ENCODE data around the gene ZNF417.

DNA sequence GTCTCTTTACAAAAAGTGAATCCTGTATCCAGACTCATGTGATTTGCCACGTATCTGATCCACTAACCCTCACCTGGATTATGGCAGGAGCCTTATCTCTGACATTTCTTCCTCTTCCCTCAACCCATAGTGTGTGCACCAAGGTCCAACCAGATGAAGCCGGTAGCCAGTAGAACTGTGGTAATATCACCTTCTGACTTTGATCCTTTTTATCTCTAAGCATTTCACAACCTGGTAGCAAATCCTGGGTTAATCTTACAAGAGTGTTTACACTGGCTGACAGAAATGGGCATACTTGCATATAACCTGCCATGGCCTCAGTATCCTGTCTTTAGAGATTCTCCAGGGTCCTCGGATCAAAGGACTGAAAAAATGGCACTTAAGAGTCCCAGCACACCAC, 1.9 kb downstream of the ZNF417 start:
- TF ChIP-seq, protein P1, sequence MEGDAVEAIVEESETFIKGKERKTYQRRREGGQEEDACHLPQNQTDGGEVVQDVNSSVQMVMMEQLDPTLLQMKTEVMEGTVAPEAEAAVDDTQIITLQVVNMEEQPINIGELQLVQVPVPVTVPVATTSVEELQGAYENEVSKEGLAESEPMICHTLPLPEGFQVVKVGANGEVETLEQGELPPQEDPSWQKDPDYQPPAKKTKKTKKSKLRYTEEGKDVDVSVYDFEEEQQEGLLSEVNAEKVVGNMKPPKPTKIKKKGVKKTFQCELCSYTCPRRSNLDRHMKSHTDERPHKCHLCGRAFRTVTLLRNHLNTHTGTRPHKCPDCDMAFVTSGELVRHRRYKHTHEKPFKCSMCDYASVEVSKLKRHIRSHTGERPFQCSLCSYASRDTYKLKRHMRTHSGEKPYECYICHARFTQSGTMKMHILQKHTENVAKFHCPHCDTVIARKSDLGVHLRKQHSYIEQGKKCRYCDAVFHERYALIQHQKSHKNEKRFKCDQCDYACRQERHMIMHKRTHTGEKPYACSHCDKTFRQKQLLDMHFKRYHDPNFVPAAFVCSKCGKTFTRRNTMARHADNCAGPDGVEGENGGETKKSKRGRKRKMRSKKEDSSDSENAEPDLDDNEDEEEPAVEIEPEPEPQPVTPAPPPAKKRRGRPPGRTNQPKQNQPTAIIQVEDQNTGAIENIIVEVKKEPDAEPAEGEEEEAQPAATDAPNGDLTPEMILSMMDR (IDR thresholded peaks at IDR 0.05), result no peak
- TF ChIP-seq POLR2A (IDR thresholded peaks at IDR 0.05), result no peak

Measured in prostate gland (tissue), 2 donors.